PC-9 (cell line): ENCODE results near the gene LMTK3.

Experiments
- EZH2 ChIP-seq: fragments of 200-600 bp; sonication (generic); IDR thresholded peaks from 2 replicates; pipeline ENCODE4 v1.8.0; 2017; ENCODE audit warnings: antibody characterized with exemption, low read depth
- TF ChIP-seq, protein P1 (sequence below): fragments of 200-600 bp; sonication (generic); conservative IDR thresholded peaks from 2 replicates; pipeline ENCODE4 v1.6.1; 2017; ENCODE audit warnings: mixed run types, antibody characterized with exemption, mild to moderate bottlenecking, moderate library complexity

DNA sequence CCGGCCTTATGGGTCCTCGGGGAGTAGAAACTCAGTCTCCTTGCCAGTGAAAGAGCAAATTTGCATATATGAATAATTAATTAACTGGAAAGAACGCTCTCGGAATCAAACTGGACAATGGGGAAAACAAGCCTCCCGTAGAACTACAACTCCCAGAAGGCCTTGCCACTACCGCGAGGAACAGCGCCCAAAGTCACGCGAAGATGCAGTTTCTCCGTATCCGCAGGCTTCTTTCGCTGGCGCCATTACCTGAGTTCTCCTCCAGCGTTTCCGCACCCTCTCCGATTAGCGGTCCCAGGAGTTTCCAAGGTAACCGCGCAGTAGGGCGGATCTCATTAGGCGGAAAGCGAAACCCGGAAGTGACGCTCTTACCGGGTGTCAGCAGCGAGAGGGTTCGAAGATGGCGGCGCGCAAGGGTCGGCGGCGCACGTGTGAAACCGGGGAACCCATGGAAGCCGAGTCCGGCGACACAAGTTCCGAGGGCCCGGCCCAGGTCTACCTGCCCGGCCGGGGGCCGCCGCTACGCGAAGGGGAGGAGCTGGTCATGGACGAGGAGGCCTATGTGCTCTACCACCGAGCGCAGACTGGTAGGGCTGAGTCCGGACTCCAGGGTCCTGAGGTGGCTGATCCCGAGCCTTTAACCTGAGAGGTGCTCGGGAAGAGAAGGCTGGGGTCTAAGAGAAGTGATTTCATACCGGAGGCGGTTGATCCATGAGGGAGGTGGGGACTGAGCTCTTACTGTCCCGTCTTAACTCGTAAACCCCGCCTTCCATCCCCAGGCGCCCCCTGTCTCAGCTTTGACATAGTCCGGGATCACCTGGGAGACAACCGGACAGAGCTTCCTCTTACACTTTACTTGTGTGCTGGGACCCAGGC lies 65.8 kb downstream of the LMTK3 start, which contains the start of gene GRWD1:
- TF ChIP-seq EZH2: no peak
- TF ChIP-seq, protein P1, sequence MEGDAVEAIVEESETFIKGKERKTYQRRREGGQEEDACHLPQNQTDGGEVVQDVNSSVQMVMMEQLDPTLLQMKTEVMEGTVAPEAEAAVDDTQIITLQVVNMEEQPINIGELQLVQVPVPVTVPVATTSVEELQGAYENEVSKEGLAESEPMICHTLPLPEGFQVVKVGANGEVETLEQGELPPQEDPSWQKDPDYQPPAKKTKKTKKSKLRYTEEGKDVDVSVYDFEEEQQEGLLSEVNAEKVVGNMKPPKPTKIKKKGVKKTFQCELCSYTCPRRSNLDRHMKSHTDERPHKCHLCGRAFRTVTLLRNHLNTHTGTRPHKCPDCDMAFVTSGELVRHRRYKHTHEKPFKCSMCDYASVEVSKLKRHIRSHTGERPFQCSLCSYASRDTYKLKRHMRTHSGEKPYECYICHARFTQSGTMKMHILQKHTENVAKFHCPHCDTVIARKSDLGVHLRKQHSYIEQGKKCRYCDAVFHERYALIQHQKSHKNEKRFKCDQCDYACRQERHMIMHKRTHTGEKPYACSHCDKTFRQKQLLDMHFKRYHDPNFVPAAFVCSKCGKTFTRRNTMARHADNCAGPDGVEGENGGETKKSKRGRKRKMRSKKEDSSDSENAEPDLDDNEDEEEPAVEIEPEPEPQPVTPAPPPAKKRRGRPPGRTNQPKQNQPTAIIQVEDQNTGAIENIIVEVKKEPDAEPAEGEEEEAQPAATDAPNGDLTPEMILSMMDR: peak; percentile 54; the same call in 1 of the 2 replicates
